MM.1S (cell line): ENCODE results near the gene NABP1.

Source experiments
- DNase-seq: peaks from one replicate; pipeline ENCODE4 v3.0.0-alpha.2; 2015
- H2AFZ ChIP-seq: fragments of 300-600 bp; sonication (generic); 2 replicates; pipeline ENCODE4 v1.6.0; 2016; ENCODE audit warnings: antibody characterized with exemption, low read length
- H3F3A ChIP-seq: fragments of 300-600 bp; sonication (generic); 2 replicates; pipeline ENCODE4 v1.6.1; 2016; ENCODE audit warnings: mild to moderate bottlenecking, antibody characterized with exemption, low read length, moderate library complexity, mixed read lengths; ENCODE audit not compliant: insufficient read depth
- H3K27ac ChIP-seq: fragments of 300-600 bp; sonication (generic); 2 replicates; pipeline ENCODE4 v1.5.1; 2016; ENCODE audit warnings: mild to moderate bottlenecking, low read length
- H3K27me3 ChIP-seq: fragments of 300-600 bp; sonication (generic); replicated peaks from 2 replicates; pipeline ENCODE4 v1.6.0; 2016; ENCODE audit warnings: low read length; ENCODE audit not compliant: insufficient read depth
- H3K36me3 ChIP-seq: fragments of 300-600 bp; sonication (generic); replicated peaks from 2 replicates; pipeline ENCODE4 v1.6.1; 2016; ENCODE audit warnings: mild to moderate bottlenecking, low read length, mixed read lengths; ENCODE audit not compliant: insufficient read depth
- H3K4me1 ChIP-seq: fragments of 300-600 bp; sonication (generic); 2 replicates; pipeline ENCODE4 v1.6.1; 2016; ENCODE audit warnings: low read length, mixed read lengths
- H3K4me2 ChIP-seq: fragments of 300-600 bp; sonication (generic); 2 replicates; pipeline ENCODE4 v1.6.0; 2016; ENCODE audit warnings: low read depth, low read length
- H3K4me3 ChIP-seq: fragments of 300-600 bp; sonication (generic); 2 replicates; pipeline ENCODE4 v1.5.1; 2016; ENCODE audit warnings: low read length, mixed read lengths
- H3K79me2 ChIP-seq: fragments of 300-600 bp; sonication (generic); 2 replicates; pipeline ENCODE4 v1.6.1; 2016; ENCODE audit warnings: mixed run types, low read length, mixed read lengths
- H3K9ac ChIP-seq: fragments of 300-600 bp; sonication (generic); 2 replicates; pipeline ENCODE4 v1.6.1; 2016; ENCODE audit warnings: low read length, mixed read lengths
- H3K9me2 ChIP-seq: fragments of 300-600 bp; sonication (generic); replicated peaks from 2 replicates; pipeline ENCODE4 v1.6.1; 2016; ENCODE audit warnings: mild to moderate bottlenecking, low read length, mixed read lengths; ENCODE audit not compliant: insufficient read depth
- H3K9me3 ChIP-seq: fragments of 300-600 bp; sonication (generic); replicated peaks from 2 replicates; pipeline ENCODE4 v1.6.1; 2016; ENCODE audit warnings: mild to moderate bottlenecking, low read length, mixed read lengths; ENCODE audit not compliant: insufficient read depth
- H4K20me1 ChIP-seq: fragments of 300-600 bp; sonication (generic); 2 replicates; pipeline ENCODE4 v1.6.1; 2016; ENCODE audit warnings: mild to moderate bottlenecking, low read length, moderate library complexity, mixed read lengths; ENCODE audit not compliant: insufficient read depth
- EZH2 ChIP-seq: fragments of 300-600 bp; sonication (generic); optimal IDR thresholded peaks from 2 replicates; pipeline ENCODE3; 2017; ENCODE audit warnings: low read depth, mild to moderate bottlenecking, antibody characterized with exemption, low read length, mixed read lengths
- EZH2phosphoT487 ChIP-seq: fragments of 300-600 bp; sonication (generic); IDR thresholded peaks from 2 replicates; pipeline ENCODE4 v1.6.1; 2018; ENCODE audit warnings: antibody characterized with exemption, low read length
- TF ChIP-seq, protein P1 (sequence below): fragments of 300-600 bp; sonication (generic); IDR thresholded peaks from 2 replicates; pipeline ENCODE4 v1.5.1; 2016; ENCODE audit warnings: antibody characterized with exemption, low read length, mixed read lengths

NABP1 gene

DNA sequence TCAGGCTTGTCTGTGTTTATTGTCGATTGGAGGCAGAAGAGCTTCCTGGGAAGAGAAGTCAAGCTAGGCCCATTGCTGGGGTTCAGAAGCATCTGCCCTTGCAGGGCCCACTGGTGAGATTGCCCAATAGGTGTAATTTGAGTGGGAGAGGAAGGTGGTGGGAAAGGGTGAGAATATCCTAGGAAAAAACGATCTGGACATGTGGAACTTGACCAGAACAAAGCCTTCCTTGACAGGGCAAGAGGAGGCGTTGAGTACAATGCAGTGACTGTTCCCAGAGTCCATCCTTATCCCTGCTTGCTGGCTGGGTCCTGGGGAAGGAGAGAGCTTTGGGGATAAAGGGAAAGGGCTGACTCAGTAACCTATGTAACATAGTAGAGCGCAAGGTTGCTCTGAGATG, 27.1 kb downstream of the NABP1 start:
- H3K79me2 ChIP-seq: no peaks in the 10 kb centered on the region
- no peak overlapping the region for H2AFZ ChIP-seq
- TF ChIP-seq, protein P1, sequence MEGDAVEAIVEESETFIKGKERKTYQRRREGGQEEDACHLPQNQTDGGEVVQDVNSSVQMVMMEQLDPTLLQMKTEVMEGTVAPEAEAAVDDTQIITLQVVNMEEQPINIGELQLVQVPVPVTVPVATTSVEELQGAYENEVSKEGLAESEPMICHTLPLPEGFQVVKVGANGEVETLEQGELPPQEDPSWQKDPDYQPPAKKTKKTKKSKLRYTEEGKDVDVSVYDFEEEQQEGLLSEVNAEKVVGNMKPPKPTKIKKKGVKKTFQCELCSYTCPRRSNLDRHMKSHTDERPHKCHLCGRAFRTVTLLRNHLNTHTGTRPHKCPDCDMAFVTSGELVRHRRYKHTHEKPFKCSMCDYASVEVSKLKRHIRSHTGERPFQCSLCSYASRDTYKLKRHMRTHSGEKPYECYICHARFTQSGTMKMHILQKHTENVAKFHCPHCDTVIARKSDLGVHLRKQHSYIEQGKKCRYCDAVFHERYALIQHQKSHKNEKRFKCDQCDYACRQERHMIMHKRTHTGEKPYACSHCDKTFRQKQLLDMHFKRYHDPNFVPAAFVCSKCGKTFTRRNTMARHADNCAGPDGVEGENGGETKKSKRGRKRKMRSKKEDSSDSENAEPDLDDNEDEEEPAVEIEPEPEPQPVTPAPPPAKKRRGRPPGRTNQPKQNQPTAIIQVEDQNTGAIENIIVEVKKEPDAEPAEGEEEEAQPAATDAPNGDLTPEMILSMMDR: no peak
- no peak for TF ChIP-seq EZH2
- TF ChIP-seq EZH2phosphoT487: no peak
- H3K9me2 ChIP-seq: no peaks in the 10 kb centered on the region
- no peaks in the 10 kb centered on the region for H3K9me3 ChIP-seq
- no peak overlapping the region for H3K27ac ChIP-seq
- DNase-seq: no peak
- H3K27me3 ChIP-seq: no peaks in the 10 kb centered on the region
- no peaks in the 10 kb centered on the region for H4K20me1 ChIP-seq
- no peak overlapping the region for H3K4me2 ChIP-seq
- H3K9ac ChIP-seq: no peak overlapping the region
- H3K4me3 ChIP-seq: no peak overlapping the region
- H3K4me1 ChIP-seq: peaks cover 4% of the 10 kb centered on the region; the same call in 1 of the 2 replicates
- no peaks in the 10 kb centered on the region for H3K36me3 ChIP-seq
- H3F3A ChIP-seq: peaks cover 5% of the 10 kb centered on the region; the same call in 1 of the 2 replicates

DNA sequence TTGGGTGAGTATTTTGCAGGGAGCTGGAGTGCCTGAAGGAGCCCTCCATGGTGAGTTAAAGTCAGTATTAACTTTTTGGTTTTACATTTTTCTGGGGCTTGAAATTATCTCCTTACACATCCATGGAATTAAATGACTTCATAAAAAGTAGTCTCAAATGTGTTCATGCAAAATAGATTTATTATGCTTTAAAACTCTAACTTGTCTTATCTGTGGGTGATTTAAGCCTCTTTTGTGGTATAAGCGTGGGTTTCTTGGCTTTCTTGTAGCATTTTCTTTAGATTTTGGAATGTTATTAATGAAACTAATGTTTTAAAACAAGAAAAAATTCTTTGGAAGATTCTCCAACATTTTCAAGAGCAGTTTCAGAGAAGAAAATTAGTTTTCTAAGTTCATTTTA, 27.8 kb downstream of the NABP1 start:
- Histone ChIP-seq H3K4me2 (no peak overlapping the region), H2AFZ (no peak overlapping the region), H3K9me3 (no peaks in the 10 kb centered on the region), H3K4me1 (peaks cover 8% of the 10 kb centered on the region; the same call in 1 of the 2 replicates), H3K9me2 (no peaks in the 10 kb centered on the region), H3K36me3 (no peaks in the 10 kb centered on the region), H3K27ac (no peak overlapping the region), H4K20me1 (no peaks in the 10 kb centered on the region), H3K27me3 (no peaks in the 10 kb centered on the region), H3F3A (no peaks in the 10 kb centered on the region), H3K4me3 (no peak overlapping the region), H3K9ac (no peak overlapping the region), H3K79me2 (no peaks in the 10 kb centered on the region)
- DNase-seq: no peak
- TF ChIP-seq EZH2: no peak
- TF ChIP-seq, protein P1: no peak
- no peak for TF ChIP-seq EZH2phosphoT487

DNA sequence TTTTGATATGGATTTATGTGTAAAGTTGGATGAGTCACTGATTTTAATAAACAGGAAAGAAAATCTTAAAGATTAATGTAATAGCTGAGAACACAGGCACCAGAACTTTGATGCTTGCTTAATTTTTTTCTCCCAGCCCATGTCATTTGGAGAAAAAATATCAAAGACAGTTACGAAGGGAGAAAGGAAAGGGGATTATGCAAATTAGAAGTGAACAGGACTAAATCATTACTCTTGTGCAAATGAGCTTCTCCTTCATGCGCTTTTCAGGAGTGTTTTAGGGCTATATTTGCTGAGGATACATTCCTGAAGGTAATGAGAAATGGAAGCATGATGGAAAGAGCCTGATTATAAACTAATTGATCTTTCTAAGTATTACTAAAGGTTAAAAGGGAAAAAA, 28.9 kb downstream of the NABP1 start:
- peaks cover 8% of the 10 kb centered on the region; the same call in 1 of the 2 replicates for H3K4me1 ChIP-seq
- H3K4me2 ChIP-seq: no peak overlapping the region
- no peak for DNase-seq
- no peak overlapping the region for H2AFZ ChIP-seq
- H3F3A ChIP-seq: no peaks in the 10 kb centered on the region
- H3K9me3 ChIP-seq: no peaks in the 10 kb centered on the region
- H3K27ac ChIP-seq: no peak overlapping the region
- H3K9me2 ChIP-seq: no peaks in the 10 kb centered on the region
- H3K27me3 ChIP-seq: no peaks in the 10 kb centered on the region
- no peaks in the 10 kb centered on the region for H3K36me3 ChIP-seq
- TF ChIP-seq EZH2 (no peak), EZH2phosphoT487 (no peak)
- TF ChIP-seq, protein P1: no peak
- no peaks in the 10 kb centered on the region for H3K79me2 ChIP-seq
- H4K20me1 ChIP-seq: no peaks in the 10 kb centered on the region
- H3K9ac ChIP-seq: no peak overlapping the region
- H3K4me3 ChIP-seq: no peak overlapping the region
